Measurements from ENCODE around the gene FAM221B.

DNA sequence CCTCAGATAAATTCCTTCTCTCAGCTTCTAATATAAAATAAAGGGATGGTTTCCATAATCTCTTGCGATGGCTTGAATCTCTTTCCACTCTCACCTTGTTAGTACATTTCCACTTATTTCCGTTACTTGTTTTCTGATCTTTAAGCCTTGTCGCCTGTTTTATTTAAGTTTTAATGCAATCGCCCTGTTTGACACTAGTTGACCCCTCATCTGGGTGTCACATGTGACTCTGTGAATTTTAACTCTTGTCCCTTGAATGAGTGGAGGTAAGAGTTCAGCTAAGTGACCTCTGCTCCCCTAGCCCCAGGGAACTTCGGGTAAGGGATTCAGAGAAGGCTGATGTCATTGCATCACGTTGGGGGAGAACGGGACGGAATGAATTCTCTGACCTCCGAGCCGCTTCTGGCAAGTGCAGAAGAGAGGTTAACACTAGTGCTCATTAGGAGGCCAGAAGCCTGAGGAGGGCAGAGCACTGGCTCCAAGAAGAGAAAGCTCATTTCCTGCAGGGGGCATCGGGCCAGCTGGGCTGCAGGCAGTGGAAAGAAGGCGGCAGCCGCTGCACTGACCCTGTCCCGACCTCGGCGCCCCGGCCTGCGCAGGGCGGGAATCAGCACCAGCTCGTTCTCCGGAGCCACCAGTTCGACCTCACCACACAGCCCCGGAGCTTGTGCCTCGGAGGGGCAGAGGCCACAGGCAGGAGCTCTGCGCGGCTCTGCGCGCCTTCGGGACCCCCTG lies 14.3 kb downstream of the FAM221B start:
- TF ChIP-seq POLR2AphosphoS5 (IDR thresholded peaks at IDR 0.05; ENCODE audit: low read depth, low read length): no peak
- TF ChIP-seq TAF1 (IDR thresholded peaks at IDR 0.05; ENCODE audit: borderline replicate concordance, low read depth, low read length): no peak
- no peak for TF ChIP-seq POLR2A (IDR thresholded peaks at IDR 0.05; ENCODE audit: low read depth, low read length)

All from GM12892 (cell line).